DLD1 (cell line): ENCODE results near the gene SLC44A1.

ENCODE experiments used
- in situ Hi-C: cut with HindIII; loops from 2 replicates; pipeline ENCODE4 v1.10.0; 2017; ENCODE audit warnings: low sequenced_read_pairs

SLC44A1 gene

DNA sequence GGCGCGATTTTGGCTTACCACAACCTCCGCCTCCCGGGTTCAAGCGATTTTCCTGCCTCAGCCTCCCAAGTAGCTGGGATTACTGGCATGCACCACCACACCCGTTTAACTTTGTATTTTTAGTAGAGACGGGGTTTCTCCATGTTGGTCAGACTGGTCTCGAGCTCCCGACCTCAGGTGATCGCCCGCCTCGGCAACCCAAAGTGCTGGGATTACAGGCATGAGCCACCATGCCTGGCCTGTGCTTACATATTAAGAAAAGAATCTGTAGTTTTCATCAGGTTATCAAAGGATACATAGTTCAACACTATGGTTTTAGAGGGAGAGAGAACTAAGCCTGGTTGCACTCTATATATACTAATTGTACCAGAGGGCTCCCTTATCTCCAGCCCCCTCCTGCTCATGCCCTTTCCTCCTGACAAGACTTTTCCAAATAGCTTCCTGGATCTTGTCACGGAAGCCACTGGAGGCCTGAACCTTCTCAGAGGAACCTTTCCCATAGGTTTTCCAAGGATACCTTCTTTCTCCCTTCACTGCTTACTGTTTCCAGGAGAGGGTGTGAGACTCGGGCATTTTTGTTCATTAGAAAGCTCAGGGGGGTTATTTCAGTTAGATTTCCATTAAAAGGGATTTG is 53.1 kb downstream of the SLC44A1 start:
- in situ Hi-C loops = no loop called here

DNA sequence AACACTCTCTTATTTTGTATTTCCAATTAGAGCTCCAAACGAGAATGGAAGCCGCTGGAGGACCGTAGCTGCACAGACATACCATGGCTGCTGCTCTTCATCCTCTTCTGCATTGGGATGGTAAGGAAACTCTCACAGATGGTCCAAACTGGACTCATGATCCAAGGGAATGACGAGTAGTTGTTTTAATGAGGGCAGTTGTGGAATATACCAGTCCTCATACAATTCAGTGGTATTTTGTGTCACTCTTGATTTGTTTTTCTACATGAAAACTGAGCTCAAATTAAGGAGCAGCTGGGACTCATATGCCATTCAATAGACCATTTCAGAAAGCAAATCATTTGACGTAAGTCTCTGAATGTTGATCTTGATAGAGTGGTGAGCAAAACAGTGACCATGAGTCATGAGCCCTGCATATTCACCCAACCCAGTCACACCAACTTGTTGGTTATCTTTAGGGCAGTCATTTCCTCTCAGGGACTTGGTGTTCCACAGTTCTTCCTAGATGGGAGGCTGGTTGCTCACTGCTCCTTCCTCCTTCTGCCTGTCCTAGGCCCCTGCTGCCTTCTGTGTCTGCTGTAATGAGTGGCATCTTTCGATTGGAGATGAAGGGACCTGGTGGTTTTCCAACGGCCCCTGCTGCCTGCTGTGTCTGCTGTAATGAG is 54.9 kb downstream of the SLC44A1 start:
- in situ Hi-C loops = no loop called here

DNA sequence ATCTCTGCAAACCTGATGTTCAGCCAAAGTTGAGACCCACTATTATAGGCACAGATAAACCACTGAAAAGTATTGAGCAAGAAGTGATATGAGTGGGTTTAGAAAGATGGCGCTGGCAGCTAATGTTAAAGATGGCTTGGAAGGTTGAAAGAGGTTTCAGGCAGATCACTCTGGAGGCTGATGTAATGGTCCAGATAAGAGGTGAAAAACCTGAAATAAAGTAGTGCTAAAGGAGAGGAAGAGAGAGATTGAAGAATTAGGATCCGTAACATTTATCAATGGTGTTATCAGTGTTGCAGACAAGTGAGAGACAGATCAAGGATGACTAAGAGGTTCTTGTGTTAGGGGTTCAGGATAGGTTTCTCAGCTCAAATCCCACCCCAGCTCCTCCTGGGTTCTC is 58.3 kb downstream of the SLC44A1 start:
- in situ Hi-C loops = no loop called here

DNA sequence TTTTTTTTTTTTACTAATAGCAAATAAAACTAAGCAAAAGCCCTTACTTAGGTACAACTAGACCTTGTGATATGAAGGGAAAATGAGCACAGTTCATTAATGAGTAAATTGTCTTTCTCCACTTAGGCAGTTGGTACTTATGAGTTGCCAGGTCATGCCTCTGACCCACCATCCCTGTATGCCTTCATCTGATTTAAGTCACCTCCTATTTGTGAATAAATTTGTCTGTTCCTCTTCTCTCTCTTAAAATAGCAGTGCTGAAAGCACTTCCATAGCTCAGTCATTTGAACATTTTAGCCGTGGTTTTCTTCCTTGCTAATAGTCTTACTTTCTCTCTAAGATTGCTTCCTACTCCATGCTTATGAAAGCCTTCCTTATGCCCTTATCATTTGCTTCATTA is 61.4 kb downstream of the SLC44A1 start:
- in situ Hi-C loops = no loop called here

DNA sequence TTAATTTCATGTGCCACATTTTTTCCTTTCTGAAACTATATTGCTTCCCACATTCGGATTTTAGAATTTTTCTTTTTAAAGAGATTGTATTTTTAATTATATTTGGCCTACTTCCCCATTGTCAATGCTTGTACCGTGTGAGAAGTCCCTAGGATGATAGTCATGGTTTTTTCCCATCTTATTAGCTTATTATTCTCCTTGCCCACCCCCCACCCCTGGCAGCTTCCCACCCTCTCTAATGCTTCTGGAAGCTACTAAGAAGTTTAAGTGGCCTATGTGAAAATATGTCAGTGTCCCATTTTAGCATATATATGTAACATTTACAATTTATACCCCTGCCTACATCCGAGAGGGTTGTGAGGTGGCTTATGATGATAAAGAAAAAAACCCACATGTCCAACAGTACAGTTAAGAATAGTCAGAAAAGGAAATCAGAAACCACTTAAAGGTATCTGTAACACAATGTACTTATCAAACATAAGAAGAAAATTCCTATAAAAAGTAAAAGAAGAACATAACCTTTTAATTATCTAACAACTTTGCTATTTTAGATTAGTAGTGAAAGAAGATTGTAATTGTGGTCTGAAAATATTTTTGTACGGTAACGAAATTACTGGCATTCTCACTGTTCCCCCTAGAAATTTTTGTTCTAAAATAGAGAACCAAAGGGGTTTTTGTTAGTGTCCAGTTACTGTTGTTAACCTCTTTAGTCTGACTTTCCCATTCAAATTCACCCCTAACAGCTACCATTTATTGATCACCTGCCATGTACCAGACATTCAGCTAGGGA is 62.1 kb downstream of the SLC44A1 start:
- in situ Hi-C loops = no loop called here

DNA sequence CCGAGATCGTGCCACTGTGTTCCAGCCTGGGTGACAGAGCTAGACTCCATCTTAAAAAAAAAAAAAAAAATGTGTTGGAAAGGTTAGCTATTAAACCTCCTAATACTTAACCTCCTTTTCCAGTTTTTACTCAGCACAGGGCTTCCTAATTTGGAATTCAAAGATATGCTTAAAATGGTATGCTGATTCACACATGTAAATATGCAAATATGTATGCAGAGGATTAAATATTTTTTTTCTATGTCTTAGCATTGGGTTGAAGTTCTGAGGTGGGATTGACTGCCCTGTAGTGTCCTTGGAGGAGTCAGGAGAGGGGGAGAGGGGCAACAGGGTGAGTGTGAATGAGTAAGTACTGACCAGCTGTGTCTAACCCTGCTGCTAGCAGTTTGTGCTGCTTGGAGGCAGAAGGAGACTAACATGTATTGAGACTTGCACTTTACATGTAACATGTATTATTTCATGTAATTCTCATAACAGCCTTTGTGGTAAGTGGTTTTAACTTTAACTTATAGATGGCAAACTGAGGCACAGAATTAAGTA is 63.2 kb downstream of the SLC44A1 start:
- in situ Hi-C loops = no loop called here

DNA sequence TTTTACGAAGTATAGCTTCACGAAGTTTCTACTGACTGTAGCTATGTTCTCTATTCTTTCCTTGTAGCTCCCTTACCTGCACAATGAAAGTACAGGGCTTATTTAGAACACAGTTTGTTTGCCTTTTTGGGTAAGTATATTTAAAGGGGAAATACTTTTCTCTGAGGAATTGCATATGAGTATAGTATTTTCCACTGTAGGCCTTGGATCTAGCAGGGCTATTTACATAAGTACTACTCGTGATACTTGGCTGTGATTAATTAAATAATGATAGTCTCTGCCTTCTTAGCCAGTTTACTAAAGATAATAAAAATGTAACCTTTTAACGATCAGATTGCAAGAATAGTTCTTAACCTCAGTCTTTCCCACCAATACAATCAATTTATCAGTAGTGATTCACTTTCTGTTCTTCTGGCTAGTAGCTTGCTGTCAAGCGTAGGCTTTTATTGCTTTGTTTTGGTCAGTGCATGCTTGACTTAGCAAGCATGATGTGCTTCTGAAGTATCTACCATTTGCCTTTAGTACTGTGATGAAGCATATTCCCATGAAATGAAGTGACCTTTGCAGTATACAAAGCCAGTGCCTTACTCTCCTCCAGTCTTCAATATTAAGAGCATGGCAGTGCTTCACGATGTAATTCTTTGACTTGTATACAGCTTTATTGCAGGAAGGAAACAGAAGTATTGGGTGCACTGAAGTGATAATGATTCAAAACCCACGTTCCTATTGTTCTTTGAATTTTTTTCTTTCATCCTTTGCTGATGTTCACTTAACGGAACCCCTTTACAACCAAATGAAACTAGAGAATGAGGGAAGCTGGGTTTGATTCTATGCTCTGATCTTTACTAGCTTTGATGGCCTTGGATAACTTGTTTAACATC is 64.2 kb downstream of the SLC44A1 start:
- in situ Hi-C loops = no loop called here

DNA sequence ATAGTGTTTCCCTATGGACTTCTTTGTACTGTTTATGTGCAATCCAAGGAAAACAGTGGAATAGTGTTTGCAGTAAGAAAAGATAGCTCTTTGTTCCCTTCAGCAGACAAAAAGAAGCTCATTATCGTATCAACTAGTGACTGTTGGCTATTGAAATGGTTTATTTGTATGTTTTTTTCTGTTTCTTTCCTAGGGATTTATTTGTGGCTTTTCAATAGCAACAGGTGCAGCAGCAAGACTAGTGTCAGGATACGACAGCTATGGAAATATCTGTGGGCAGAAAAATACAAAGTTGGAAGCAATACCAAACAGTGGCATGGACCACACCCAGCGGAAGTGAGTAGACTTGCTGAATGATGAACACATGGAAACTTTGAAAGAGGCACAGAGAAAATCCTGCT is 65.1 kb downstream of the SLC44A1 start:
- in situ Hi-C loops = no loop called here

DNA sequence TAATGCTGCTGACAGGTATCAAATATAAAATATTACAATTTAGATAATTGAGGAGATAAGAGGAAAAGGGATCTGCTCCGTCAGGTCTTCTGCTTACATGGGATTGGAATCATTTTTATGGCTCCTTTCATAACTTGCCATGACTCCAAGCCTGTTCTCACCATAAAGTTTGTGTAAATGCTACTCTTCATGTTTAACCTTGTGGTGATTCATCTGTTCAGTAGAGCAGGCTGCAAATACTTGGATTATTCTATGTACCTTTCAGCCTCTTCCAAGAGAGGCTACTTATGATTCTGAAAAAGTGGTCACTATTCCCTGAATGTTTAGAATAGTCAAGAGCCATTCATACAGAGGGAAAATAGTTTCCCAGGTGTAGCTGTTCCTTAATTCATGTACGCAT is 66.9 kb downstream of the SLC44A1 start:
- in situ Hi-C loops = no loop called here

DNA sequence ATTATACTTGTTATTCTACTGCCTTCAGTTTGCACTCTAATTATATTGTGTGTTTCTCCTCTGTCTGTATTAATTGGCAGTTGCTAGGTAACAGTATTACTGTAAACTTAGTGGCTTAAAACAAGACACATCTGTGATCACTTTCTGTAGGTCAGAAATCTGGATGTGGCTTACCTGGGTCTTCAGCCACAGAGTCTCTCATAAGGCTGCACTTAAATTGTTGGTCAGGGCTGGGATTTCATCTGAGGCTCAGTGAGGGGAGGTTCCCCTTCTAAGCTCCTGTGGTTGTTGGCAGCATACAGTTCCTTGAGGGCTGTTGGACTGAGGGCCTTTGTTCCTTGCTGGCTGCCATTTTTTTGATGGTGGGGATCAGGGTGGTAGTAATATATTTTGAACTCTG is 68.8 kb downstream of the SLC44A1 start:
- in situ Hi-C loops = no loop called here

DNA sequence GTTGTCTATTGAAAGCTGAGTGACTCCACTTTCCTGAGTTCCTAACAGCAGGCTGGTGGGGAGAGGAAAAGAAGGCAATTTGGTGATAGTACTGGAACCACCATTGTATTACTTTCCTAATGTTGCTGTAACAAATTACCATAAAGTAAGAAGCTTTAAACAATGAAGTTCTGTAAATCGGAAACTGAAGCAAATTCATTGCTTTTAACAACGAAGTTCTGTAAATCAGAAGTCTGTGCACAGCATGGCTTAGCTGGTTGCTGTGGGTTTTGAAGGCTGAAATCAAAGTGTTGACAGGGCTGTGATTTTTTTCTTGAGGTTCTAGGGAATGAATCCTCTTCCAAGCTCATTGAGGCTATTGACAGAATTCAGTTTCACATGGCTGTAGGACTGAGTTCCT is 72.3 kb downstream of the SLC44A1 start:
- in situ Hi-C loops = no loop called here

DNA sequence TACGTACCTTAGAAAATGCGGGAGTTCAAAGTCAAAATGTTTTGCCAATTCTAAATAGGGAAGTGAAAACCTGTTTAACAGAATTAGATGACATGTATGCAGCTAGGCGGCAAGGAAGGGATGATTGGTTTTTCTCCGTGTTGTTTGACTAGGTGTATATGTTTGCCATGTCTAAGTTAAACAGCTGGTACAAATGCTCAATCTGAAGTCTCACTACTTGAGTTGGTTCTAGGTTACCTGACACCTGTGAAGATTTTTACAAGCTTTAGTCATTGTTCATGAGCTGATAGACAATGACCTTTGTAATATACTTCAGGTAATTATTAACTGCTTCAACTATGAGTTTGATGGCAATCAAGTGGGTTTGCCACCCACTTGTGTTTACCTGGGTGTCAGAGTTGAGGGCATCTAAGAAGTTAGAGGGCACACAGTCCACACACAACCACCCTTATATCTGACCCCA is 74.3 kb downstream of the SLC44A1 start:
- in situ Hi-C loops = no loop called here

DNA sequence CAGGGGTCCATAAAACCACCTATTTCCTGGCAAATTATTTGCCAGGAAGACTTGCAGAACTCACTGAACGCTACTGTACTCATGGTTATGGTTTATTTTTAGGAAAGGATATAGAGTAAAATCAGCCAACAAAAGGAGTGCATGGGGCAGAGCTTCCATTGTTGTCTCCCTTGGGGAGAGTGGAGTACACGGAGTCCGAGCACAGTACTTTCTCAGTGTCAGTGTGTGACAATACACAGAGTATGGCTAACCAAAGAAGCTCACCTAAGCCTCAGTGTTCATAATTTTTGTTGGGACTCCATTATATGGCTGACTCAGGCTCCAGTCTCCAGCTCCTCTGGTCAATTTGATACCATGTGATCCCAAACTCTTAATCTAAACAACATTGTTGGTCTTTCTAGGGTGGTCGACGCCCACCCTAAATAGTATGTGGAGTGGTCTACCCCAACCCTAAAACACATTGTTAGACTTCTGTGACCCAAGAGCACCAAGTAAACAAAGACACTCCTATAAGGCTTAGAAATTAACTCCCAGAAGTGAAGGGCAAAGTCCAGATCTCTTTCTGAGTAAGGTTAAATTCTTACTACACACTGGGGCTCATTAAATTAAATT is 74.9 kb downstream of the SLC44A1 start:
- in situ Hi-C loops = no loop called here

DNA sequence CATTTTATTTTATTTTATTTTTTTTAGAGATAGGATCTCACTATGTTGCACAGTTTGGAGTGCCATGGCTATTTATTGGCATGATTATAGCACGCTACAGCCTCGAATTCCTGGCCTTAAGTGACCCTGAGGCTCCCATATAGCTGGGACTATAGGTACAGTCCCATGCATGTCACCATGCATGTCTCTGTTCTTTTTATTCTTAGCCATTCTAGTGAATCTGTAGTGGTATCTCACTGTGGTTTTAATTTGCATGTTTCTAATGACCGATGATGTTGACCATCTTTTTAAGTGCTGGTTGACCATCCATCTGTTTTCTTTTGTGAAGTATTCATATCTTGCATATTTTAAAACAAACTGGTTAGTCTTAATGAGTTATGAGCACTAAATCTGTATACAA is 76.1 kb downstream of the SLC44A1 start:
- in situ Hi-C loops = no loop called here

DNA sequence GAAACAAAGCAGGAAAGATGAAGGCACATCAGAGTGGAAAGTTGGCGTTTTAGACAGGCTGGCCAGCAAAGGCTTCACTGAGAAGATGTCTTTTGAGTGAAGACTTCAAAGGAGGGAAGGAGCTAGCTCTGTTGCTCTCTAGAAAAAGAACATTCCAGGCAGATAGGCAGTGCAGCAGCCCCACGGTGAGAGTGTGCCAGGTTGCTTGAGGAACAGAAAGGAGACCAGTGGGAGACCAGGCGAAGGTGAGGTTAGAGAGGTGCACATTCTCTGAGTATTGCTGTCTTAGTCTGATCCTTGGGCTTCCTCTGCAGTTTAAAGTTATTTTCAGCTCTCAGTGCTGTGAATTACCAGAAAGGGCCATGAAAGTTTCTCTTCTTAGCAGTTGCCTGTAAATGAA is 83.8 kb downstream of the SLC44A1 start:
- in situ Hi-C loops = no loop called here

DNA sequence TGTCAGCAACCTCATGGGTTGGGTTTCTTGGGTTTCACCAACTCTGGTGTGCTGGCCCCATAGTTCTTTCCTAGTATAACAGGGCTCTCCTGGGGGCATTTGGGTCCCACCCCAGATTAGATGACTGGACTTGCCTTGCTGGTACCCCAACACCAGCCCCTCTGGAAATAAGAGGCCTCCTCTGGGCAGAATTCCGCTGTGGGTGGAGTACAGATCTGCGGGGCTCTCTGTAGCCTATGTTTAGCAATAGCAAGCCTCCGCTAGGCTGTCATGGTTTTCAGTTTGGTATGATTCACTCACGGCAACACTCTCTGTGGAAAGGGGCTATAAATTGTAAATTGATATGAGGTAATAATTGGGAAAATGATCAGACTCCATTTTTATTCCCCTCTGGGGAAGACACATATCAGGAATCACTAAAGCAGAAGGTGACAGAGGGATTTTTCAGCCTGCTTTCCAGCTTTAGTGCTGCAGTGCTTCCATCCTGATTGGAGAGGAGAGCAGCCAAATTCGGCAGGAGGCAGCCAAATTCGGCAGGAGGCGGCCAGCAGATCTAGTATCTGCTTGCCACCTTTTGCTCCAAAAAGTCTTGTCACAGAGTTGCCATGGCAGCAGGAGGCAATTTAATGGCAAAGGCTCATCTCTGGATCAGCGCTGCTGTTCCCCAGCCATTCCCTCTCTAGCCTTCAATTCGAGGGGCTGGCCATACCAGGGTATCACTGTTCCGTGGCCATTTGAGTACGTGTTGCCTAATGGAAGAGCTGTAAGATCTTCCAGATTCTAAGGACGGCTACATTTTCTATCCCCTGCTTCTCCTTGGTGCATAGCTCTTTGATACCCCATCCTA is 84.6 kb downstream of the SLC44A1 start:
- in situ Hi-C loops = no loop called here

DNA sequence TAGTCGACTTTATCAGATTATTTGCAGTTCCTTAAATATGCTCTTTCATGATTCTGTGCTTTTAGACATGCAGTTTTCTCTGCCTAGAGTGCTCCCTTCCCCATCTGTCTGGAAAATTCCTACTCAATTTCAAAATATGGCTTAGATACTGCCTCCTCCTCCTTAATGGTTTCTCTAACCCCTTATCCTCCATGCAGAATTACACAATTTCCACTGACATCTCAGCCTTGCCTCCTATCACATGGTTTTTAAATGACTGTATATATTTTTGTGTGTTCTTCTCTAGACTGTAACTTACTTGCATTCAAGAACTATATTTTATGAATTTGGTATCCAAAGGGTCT is 85.2 kb downstream of the SLC44A1 start:
- in situ Hi-C loops = no loop called here

DNA sequence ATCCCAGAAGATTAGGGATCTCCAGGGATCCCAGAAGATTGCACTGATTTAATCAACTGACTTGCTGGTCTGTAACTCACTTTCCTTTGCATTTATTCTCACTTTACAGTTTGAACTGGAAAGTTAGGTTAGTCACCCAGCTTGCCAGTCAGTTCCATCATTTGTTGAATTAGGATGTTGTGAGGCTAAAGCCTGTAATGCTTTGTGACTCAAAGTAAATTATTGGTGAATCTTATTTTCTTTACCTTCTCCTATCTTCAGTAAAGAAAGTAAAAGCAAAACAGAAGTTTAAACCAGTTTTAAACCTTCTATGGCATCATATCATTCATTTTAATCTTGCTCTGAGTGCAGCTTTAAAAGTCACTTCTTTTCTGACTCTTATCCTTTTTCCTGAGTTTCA is 85.8 kb downstream of the SLC44A1 start:
- in situ Hi-C loops = no loop called here

DNA sequence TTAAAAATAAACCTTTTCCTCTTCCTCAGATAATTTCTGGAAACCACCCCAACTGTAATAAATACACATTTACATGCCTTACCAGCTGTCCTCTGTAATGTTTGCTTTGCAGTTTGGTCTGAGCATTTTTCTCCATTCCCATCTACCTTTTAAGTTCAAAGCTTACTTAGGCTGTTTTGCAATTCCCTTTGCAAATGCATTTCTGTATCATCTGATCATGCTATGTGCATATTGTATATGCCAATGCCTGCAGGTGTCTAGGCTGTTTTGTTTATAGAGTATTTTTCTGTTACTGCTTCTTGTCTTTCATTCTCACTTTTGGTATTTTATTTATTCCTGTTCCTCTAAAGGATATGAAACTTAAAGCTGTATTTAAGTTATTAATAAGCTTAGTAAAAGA is 86.3 kb downstream of the SLC44A1 start:
- in situ Hi-C loops = no loop called here

DNA sequence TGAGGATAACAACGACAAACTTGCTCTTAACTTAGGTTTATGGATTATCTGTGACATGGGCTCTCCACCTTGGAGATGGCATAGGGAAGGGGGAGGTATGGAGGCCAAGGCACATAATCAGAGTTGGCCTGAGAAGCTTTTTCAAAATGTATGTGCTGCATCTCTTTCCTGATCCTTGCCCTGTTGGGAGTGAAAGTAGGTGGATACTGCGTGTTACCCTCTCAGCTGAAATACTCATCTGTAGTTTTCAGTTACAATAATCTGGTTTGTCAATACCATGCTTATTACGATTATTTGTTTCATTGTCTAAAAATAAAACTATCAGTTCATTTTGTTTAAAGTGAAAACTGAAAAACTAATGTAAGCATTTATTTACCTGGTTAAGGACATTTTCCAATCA is 86.7 kb downstream of the SLC44A1 start:
- in situ Hi-C loops = no loop called here
